DOHH2 (cell line): ENCODE results near the gene CDKAL1.

Experiments used
- EZH2phosphoT487 ChIP-seq: fragments of 200-600 bp; sonication (generic); IDR thresholded peaks from 2 replicates; pipeline ENCODE4 v1.6.1; 2017; ENCODE audit warnings: borderline replicate concordance, mild to moderate bottlenecking, antibody characterized with exemption, low read length, moderate library complexity, mixed read lengths
- TF ChIP-seq, protein P1 (sequence below): fragments of 200-600 bp; sonication (generic); IDR thresholded peaks from one replicate; pipeline ENCODE4 v1.5.1; 2014; ENCODE audit warnings: antibody characterized with exemption, mild to moderate bottlenecking, low read depth, low read length; ENCODE audit not compliant: poor library complexity, severe bottlenecking

DNA sequence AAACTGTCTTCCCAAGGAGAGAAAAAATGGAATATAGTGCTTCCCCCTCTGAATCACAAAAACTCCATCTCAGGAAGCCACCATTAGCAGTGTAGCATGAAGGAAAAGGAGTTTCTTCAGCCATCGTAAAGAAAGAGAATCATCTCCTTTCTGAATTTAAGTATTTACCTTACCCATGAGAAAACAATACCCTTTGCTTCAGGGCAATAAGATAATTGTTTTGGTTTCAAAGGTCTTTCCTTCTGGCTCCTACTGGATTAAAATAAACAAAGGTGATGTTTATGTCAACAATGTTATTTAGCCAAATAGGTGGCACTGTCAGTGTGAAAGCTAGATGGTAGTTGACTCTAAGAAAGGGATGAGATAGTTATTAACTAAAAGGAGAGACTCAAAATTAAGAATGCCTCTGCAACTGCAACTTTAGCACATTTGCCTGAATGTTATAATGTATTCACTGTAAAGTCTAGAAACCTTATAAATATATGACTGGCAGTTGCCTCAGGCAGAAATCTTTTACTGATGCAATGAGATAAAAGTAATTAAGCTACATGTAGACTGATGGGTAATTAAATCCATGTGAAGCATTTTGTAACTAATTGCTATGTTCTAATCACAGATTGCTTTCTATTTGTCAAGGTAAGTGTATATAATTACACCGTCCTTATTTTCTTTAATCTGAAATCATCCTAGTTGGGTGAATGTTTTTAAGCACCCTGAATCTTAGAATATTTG, 399.0 kb downstream of the CDKAL1 start:
- TF ChIP-seq, protein P1, sequence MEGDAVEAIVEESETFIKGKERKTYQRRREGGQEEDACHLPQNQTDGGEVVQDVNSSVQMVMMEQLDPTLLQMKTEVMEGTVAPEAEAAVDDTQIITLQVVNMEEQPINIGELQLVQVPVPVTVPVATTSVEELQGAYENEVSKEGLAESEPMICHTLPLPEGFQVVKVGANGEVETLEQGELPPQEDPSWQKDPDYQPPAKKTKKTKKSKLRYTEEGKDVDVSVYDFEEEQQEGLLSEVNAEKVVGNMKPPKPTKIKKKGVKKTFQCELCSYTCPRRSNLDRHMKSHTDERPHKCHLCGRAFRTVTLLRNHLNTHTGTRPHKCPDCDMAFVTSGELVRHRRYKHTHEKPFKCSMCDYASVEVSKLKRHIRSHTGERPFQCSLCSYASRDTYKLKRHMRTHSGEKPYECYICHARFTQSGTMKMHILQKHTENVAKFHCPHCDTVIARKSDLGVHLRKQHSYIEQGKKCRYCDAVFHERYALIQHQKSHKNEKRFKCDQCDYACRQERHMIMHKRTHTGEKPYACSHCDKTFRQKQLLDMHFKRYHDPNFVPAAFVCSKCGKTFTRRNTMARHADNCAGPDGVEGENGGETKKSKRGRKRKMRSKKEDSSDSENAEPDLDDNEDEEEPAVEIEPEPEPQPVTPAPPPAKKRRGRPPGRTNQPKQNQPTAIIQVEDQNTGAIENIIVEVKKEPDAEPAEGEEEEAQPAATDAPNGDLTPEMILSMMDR, result no peak
- no peak for TF ChIP-seq EZH2phosphoT487
